Astrocyte (in vitro differentiated cells and primary cell): ENCODE measurements around the gene KLHL17. TPM values are rescaled to one million over a fixed set of nuclear protein-coding genes. Genes with fewer than 3 reads are reported as not detected.

ENCODE experiments used
- DNase-seq: peaks from one replicate; pipeline ENCODE4 v3.0.0-alpha.2; 2010; ENCODE audit warnings: low read depth
- FAIRE-seq: peaks from 2 replicates; lab custom pipeline; 2011; peaks lifted over from hg19 to GRCh38; lab: Jason Lieb, UNC
- H2AFZ ChIP-seq: 2 replicates; pipeline ENCODE4 v1.6.0; 2012; ENCODE audit warnings: low read depth, low read length, inconsistent platforms
- H3K27ac ChIP-seq: 2 replicates; pipeline ENCODE4 v1.5.1; 2011; ENCODE audit warnings: low read depth, low read length, inconsistent platforms
- H3K27me3 ChIP-seq: 2 replicates; pipeline ENCODE4 v1.6.0; 2011; ENCODE audit warnings: low read length, inconsistent platforms; ENCODE audit not compliant: insufficient read depth
- H3K36me3 ChIP-seq: 2 replicates; pipeline ENCODE4 v1.5.1; 2011; ENCODE audit warnings: low read length, inconsistent platforms; ENCODE audit not compliant: insufficient read depth
- H3K4me1 ChIP-seq: 2 replicates; pipeline ENCODE4 v1.5.1; 2011; ENCODE audit warnings: low read length, inconsistent platforms; ENCODE audit not compliant: insufficient read depth
- H3K4me2 ChIP-seq: 2 replicates; pipeline ENCODE4 v1.6.0; 2012; ENCODE audit warnings: low read length, inconsistent platforms
- H3K4me3 ChIP-seq: 2 replicates; pipeline ENCODE4 v1.5.1; 2011; ENCODE audit warnings: low read depth, mild to moderate bottlenecking, low read length, inconsistent platforms; ENCODE audit not compliant: insufficient read depth
- H3K79me2 ChIP-seq: 2 replicates; pipeline ENCODE4 v1.6.0; 2012; ENCODE audit warnings: mild to moderate bottlenecking, low read length, inconsistent platforms; ENCODE audit not compliant: insufficient read depth
- H3K9ac ChIP-seq: 2 replicates; pipeline ENCODE4 v1.6.0; 2012; ENCODE audit warnings: mild to moderate bottlenecking, low read length, inconsistent platforms
- H3K9me3 ChIP-seq: 2 replicates; pipeline ENCODE4 v1.5.1; 2012; ENCODE audit warnings: low read depth, mild to moderate bottlenecking, low read length, inconsistent platforms; ENCODE audit not compliant: insufficient read depth
- H4K20me1 ChIP-seq: 2 replicates; pipeline ENCODE4 v1.6.0; 2012; ENCODE audit warnings: low read length, inconsistent platforms; ENCODE audit not compliant: insufficient read depth
- H3K27ac Mint-ChIP-seq: one replicate; pipeline ENCODE4 v1.8.0; 2021; ENCODE audit warnings: mild to moderate bottlenecking, mixed read lengths; ENCODE audit not compliant: unreplicated experiment
- H3K27me3 Mint-ChIP-seq: one replicate; pipeline ENCODE4 v1.8.0; 2021; ENCODE audit warnings: low read depth, mixed read lengths; ENCODE audit not compliant: unreplicated experiment
- H3K36me3 Mint-ChIP-seq: one replicate; pipeline ENCODE4 v1.8.0; 2021; ENCODE audit warnings: low read depth, mixed read lengths; ENCODE audit not compliant: unreplicated experiment
- H3K4me1 Mint-ChIP-seq: one replicate; pipeline ENCODE4 v1.8.0; 2021; ENCODE audit warnings: low read depth, mixed read lengths; ENCODE audit not compliant: unreplicated experiment
- H3K4me3 Mint-ChIP-seq: one replicate; pipeline ENCODE4 v1.8.0; 2021; ENCODE audit warnings: mild to moderate bottlenecking, moderate library complexity, mixed read lengths; ENCODE audit not compliant: unreplicated experiment
- H3K9me3 Mint-ChIP-seq: one replicate; pipeline ENCODE4 v1.8.0; 2021; ENCODE audit warnings: mild to moderate bottlenecking, mixed read lengths; ENCODE audit not compliant: unreplicated experiment
- CTCF ChIP-seq: IDR thresholded peaks from 2 replicates; pipeline ENCODE4 v1.5.1; 2011; ENCODE audit warnings: low read depth, mild to moderate bottlenecking, inconsistent platforms, low read length, moderate library complexity; ENCODE audit not compliant: insufficient read depth
- EZH2 ChIP-seq: IDR thresholded peaks from 2 replicates; pipeline ENCODE4 v1.6.1; 2012; ENCODE audit warnings: mild to moderate bottlenecking, low read length, inconsistent platforms; ENCODE audit not compliant: insufficient read depth
- total RNA-seq: library from RNA; stranded (reverse); gene quantifications from 2 replicates; pipeline ENCODE4 v1.2.1, GENCODE V29; 2021

Gene KLHL17
- total RNA-seq, 1 donor from 2014 or later, result 25.9 TPM

GRCh38 chr1:947958-948357 is 12.4 kb upstream of the KLHL17 start:
- no peak overlapping the region for H3K9ac ChIP-seq
- H3K4me3 ChIP-seq, result no peak overlapping the region
- peaks cover 4% of the 10 kb centered on the region for H3K79me2 ChIP-seq
- H3K9me3 Mint-ChIP-seq, result no peaks in the 10 kb centered on the region
- peaks cover 58% of the 10 kb centered on the region for H4K20me1 ChIP-seq
- peaks cover 17% of the 10 kb centered on the region for H3K36me3 Mint-ChIP-seq
- H3K27me3 ChIP-seq, result no peaks in the 10 kb centered on the region
- peaks cover 4% of the 10 kb centered on the region for H3K4me1 Mint-ChIP-seq
- no peak overlapping the region for H3K4me2 ChIP-seq
- no peaks in the 10 kb centered on the region for H3K9me3 ChIP-seq
- H3K27me3 Mint-ChIP-seq, result peaks cover 4% of the 10 kb centered on the region
- FAIRE-seq (no peak), DNase-seq (no peak)
- H3K27ac Mint-ChIP-seq, result no peak overlapping the region
- no peak for TF ChIP-seq CTCF
- TF ChIP-seq EZH2, result no peak
- H3K27ac ChIP-seq, result no peak overlapping the region
- peaks cover 6% of the 10 kb centered on the region for H3K36me3 ChIP-seq
- H2AFZ ChIP-seq, result no peak overlapping the region
- peaks cover 16% of the 10 kb centered on the region for H3K4me1 ChIP-seq
- H3K4me3 Mint-ChIP-seq, result no peak overlapping the region

- Mint-ChIP-seq H3K36me3 (peaks cover 19% of the 10 kb centered on the region), H3K27me3 (peaks cover 4% of the 10 kb centered on the region), H3K27ac (no peak overlapping the region), H3K4me3 (no peak overlapping the region), H3K4me1 (no peaks in the 10 kb centered on the region), H3K9me3 (no peaks in the 10 kb centered on the region)
- Histone ChIP-seq H4K20me1 (peaks cover 41% of the 10 kb centered on the region), H3K79me2 (peaks cover 4% of the 10 kb centered on the region), H3K27ac (no peak overlapping the region), H2AFZ (no peak overlapping the region), H3K27me3 (no peaks in the 10 kb centered on the region), H3K4me2 (no peak overlapping the region), H3K9ac (no peak overlapping the region), H3K9me3 (no peaks in the 10 kb centered on the region), H3K4me3 (no peak overlapping the region), H3K36me3 (peaks cover 19% of the 10 kb centered on the region), H3K4me1 (no peaks in the 10 kb centered on the region)
- FAIRE-seq, result no peak
- no peak for TF ChIP-seq EZH2
- no peak for TF ChIP-seq CTCF
- no peak for DNase-seq
Measured at GRCh38 chr1:950268-950667, 10.1 kb upstream of the KLHL17 start.

GRCh38 chr1:950881-951280 is 9.5 kb upstream of the KLHL17 start:
- H3K36me3 Mint-ChIP-seq, result peaks cover 21% of the 10 kb centered on the region
- no peak overlapping the region for H3K4me3 ChIP-seq
- DNase-seq, result no peak
- H3K36me3 ChIP-seq, result peaks cover 22% of the 10 kb centered on the region
- H3K9me3 ChIP-seq, result no peaks in the 10 kb centered on the region
- H2AFZ ChIP-seq, result no peak overlapping the region
- H3K4me1 ChIP-seq, result no peaks in the 10 kb centered on the region
- no peak for FAIRE-seq
- no peak overlapping the region for H3K27ac Mint-ChIP-seq
- H3K4me1 Mint-ChIP-seq, result no peaks in the 10 kb centered on the region
- TF ChIP-seq CTCF, result no peak
- no peak for TF ChIP-seq EZH2
- H3K79me2 ChIP-seq, result peaks cover 4% of the 10 kb centered on the region
- no peaks in the 10 kb centered on the region for H3K27me3 ChIP-seq
- H3K27ac ChIP-seq, result no peak overlapping the region
- H3K4me3 Mint-ChIP-seq, result no peak overlapping the region
- no peak overlapping the region for H3K9ac ChIP-seq
- H4K20me1 ChIP-seq, result peaks cover 41% of the 10 kb centered on the region
- H3K4me2 ChIP-seq, result no peak overlapping the region
- H3K27me3 Mint-ChIP-seq, result peaks cover 4% of the 10 kb centered on the region
- no peaks in the 10 kb centered on the region for H3K9me3 Mint-ChIP-seq
